SW480 (cell line): ENCODE results near the gene OR6T1.

Source experiments
- DNase-seq: peaks from one replicate; pipeline ENCODE4 v3.0.0-alpha.2; 2016; ENCODE audit warnings: low spot score

The OR6T1 gene

GRCh38 chr11:123943738-123944137 lies at the start of gene OR6T1:
Gene OR6T1, minus strand, starts transcription at chr11:123943838. Its CDS starts 0 bp downstream, at chr11:123943838.
- no peak for DNase-seq

GRCh38 chr11:123979311-123979710 lies 35.7 kb upstream of the OR6T1 start:
- DNase-seq, result no peak

- peak; percentile 72 for DNase-seq
Observed at GRCh38 chr11:123977731-123978347, 34.2 kb upstream of the OR6T1 start, which contains the start of gene OR10S1. Gene OR10S1, minus strand, starts transcription at chr11:123977781. Its CDS starts 117 bp downstream, at chr11:123977664.

- DNase-seq, result no peak
Observed at GRCh38 chr11:123976770-123977560, 33.3 kb upstream of the OR6T1 start.

GRCh38 chr11:123973816-123974215 lies 30.2 kb upstream of the OR6T1 start:
- DNase-seq, result peak; percentile 5

- no peak for DNase-seq
Observed at GRCh38 chr11:123956752-123957151, 13.1 kb upstream of the OR6T1 start.

- no peak for DNase-seq
Observed at GRCh38 chr11:123945132-123945531, 1.5 kb upstream of the OR6T1 start.

GRCh38 chr11:123942413-123942812 lies 1.2 kb downstream of the OR6T1 start:
- DNase-seq, result no peak

GRCh38 chr11:123939317-123939716 lies 4.3 kb downstream of the OR6T1 start, which contains the start of gene OR4D5:
Gene OR4D5, plus strand, starts transcription at chr11:123939617. Its CDS starts 0 bp downstream, at chr11:123939617.
- no peak for DNase-seq

- DNase-seq, result no peak
Observed at GRCh38 chr11:123924027-123924426, 19.6 kb downstream of the OR6T1 start.

GRCh38 chr11:123920943-123921342 lies 22.7 kb downstream of the OR6T1 start:
- no peak for DNase-seq

GRCh38 chr11:123905826-123906225 lies 37.8 kb downstream of the OR6T1 start:
- DNase-seq, result no peak

- no peak for DNase-seq
Observed at GRCh38 chr11:123904932-123905331, 38.7 kb downstream of the OR6T1 start.

GRCh38 chr11:123903932-123904331 lies 39.7 kb downstream of the OR6T1 start:
- no peak for DNase-seq

- no peak for DNase-seq
Observed at GRCh38 chr11:123901867-123902266, 41.8 kb downstream of the OR6T1 start, which contains the start of gene OR8D4. Gene OR8D4, plus strand, starts transcription at chr11:123902167. Its CDS starts 4,265 bp downstream, at chr11:123906432.

GRCh38 chr11:123899792-123900191 lies 43.8 kb downstream of the OR6T1 start:
- DNase-seq, result no peak
